Spleen (tissue), 11 donors: ENCODE data around the gene SMAD7. TPM values are rescaled to one million over a fixed set of nuclear protein-coding genes. Genes with fewer than 3 reads are reported as not detected.

Experiments used
- DNase-seq: peaks from one replicate; pipeline ENCODE4 v3.0.0-alpha.2; 2020
- H3K27ac ChIP-seq, 8 donors: fragments of 200-600 bp; sonication (generic) in 7 of 8; 1 replicate in 4 of 8; 2 replicates in 4 of 8; pipeline versions ENCODE4 v1.5.0 to v1.8.0; 2016 to 2021; ENCODE audit warnings: inconsistent platforms in 4 of 8, mild to moderate bottlenecking in 4 of 8, moderate library complexity in 1 of 8
- H3K27me3 ChIP-seq, 7 donors: fragments of 200-600 bp; sonication (generic) in 6 of 7; replicated peaks in 1 of 7; 1 replicate in 4 of 7; 2 replicates in 3 of 7; pipeline versions ENCODE4 v1.5.0 to v1.8.0; 2016 to 2021; ENCODE audit warnings: inconsistent platforms in 3 of 7, mild to moderate bottlenecking in 1 of 7
- H3K36me3 ChIP-seq, 6 donors: fragments of 200-600 bp; sonication (generic) in 5 of 6; 1 replicate in 4 of 6; 2 replicates in 2 of 6; pipeline versions ENCODE4 v1.5.0 to v1.8.0; 2016 to 2021; ENCODE audit warnings: inconsistent platforms in 2 of 6
- H3K4me1 ChIP-seq, 6 donors: fragments of 200-600 bp; sonication (generic) in 5 of 6; 1 replicate in 3 of 6; 2 replicates in 3 of 6; pipeline versions ENCODE4 v1.5.0 to v1.8.0; 2016 to 2021; ENCODE audit warnings: inconsistent platforms in 3 of 6
- H3K4me3 ChIP-seq, 8 donors: fragments of 200-600 bp; sonication (generic) in 7 of 8; 1 replicate in 4 of 8; 2 replicates in 4 of 8; pipeline versions ENCODE4 v1.5.0 to v1.8.0; 2016 to 2021; ENCODE audit warnings: inconsistent platforms in 4 of 8, mild to moderate bottlenecking in 4 of 8, moderate library complexity in 2 of 8
- H3K9me3 ChIP-seq, 8 donors: fragments of 200-600 bp; sonication (generic) in 7 of 8; 1 replicate in 4 of 8; 2 replicates in 4 of 8; pipeline versions ENCODE4 v1.5.0 to v1.8.0; 2016 to 2021; ENCODE audit warnings: inconsistent platforms in 4 of 8
- CTCF ChIP-seq, 11 experiments: fragments of 200-600 bp in 7 of 11; fragments of 450-650 bp in 4 of 11; sonication (generic) in 4 of 11; IDR thresholded peaks in 8 of 11; conservative IDR thresholded peaks in 3 of 11; 1 replicate in 7 of 11; 2 replicates in 4 of 11; pipeline versions ENCODE4 v1.4.0 to v1.8.0; 2016 to 2021; ENCODE audit warnings: antibody characterized with exemption in 11 of 11, inconsistent platforms in 4 of 11, mild to moderate bottlenecking in 1 of 11
- POLR2A ChIP-seq, 3 donors: fragments of 450-650 bp; IDR thresholded peaks; one replicate each; pipeline ENCODE4 v1.5.1; 2017; ENCODE audit warnings: antibody characterized with exemption in 3 of 3, mild to moderate bottlenecking in 1 of 3
- POLR2AphosphoS5 ChIP-seq, 3 donors: sonication (generic); formaldehyde crosslinking; IDR thresholded peaks; one replicate each; pipeline ENCODE4 v1.5.1; 2017; ENCODE audit warnings: antibody characterized with exemption in 3 of 3
- WGBS, 5 donors: extraction: QIAGEN DNeasy Blood & Tissue Kit in 3 of 5; methylation state at CpG; one replicate each; pipeline versions ENCODE4 v1.1.5 to v1.1.7; 2013 to 2018; 5-methylcytosine and 5-hydroxymethylcytosine counted together
- intact Hi-C: fragments of 100-400 bp; cut with DNase I; formaldehyde crosslinking; loops from one replicate; pipeline ENCODE4 v1.15.0; 2023; ENCODE audit warnings: low total_unique reads
- polyA plus RNA-seq, 3 donors: library from polyadenylated mRNA; stranded (reverse); fragments of 200-250 nt; gene quantifications; one replicate each; pipeline ENCODE4 v1.2.1, GENCODE V29; 2013
- total RNA-seq, 7 donors: library from RNA; depleted of rRNA in 3 of 7; stranded (reverse); fragments of >200 nt in 3 of 7; fragmentation: NEBNext Ultra II Directional in 4 of 7; extraction: Animal tissue kit (Norgen Biotek cat#: 25700) in 4 of 7; gene quantifications; one replicate each; pipeline versions ENCODE4 v1.1.0 to v1.2.1, GENCODE V29; 2016 to 2021
- donor health status: healthy with polysubstance abuse.
- donor health status: DM: no; HTN: no; CAD: no; lungs with moderate emphysema.
- donor health status: DM: no; HTN: no; CAD: no.
- donor health status: Bipolar disorder and iron deficiency.
- donor health status: healthy.
- donor health status: DM: no; HTN: no; CAD: no.
- donor health status: DM: yes; HTN: yes; CAD: no.

The SMAD7 gene
- total and polyA plus RNA-seq, 10 donors, result 2.5 to 21.2 (median 15.2) TPM

GRCh38 chr18:48959921-48960920 is 9.5 kb upstream of the SMAD7 start:
- peak; percentile 50 for DNase-seq
- H3K27ac ChIP-seq, result no peak overlapping the region
- no peak for TF ChIP-seq POLR2A (IDR thresholded peaks at IDR 0.05)
- TF ChIP-seq POLR2AphosphoS5 (IDR thresholded peaks at IDR 0.05), result no peak
- no peak for TF ChIP-seq CTCF (IDR thresholded peaks at IDR 0.05 in 8 of 11, conservative IDR thresholded peaks at IDR 0.05 in 3 of 11)
- H3K4me3 ChIP-seq, result no peak overlapping the region
- WGBS, 5 donors, result 90 to 94% (median 92%) methylated on average over 17 of the region's 17 CpGs
- H3K9me3 ChIP-seq, result no peaks in the 10 kb centered on the region
- H3K4me1 ChIP-seq, result peaks cover 7 to 25% (median 19%) of the 10 kb centered on the region in 6 donors
- intact Hi-C loops, result no loop called here
- no peaks in the 10 kb centered on the region for H3K27me3 ChIP-seq
- H3K36me3 ChIP-seq, result no peaks in the 10 kb centered on the region

- Histone ChIP-seq H3K36me3 (no peaks in the 10 kb centered on the region), H3K27ac (no peak overlapping the region), H3K4me3 (no peak overlapping the region), H3K4me1 (peaks cover 9 to 31% (median 21%) of the 10 kb centered on the region in 6 donors), H3K9me3 (no peaks in the 10 kb centered on the region), H3K27me3 (no peaks in the 10 kb centered on the region)
- DNase-seq, result peak; percentile 41
- 72 to 97% (median 89%) methylated on average over 7 of the region's 7 CpGs for WGBS, 5 donors
- TF ChIP-seq POLR2AphosphoS5 (IDR thresholded peaks at IDR 0.05) (no peak), POLR2A (IDR thresholded peaks at IDR 0.05) (no peak), CTCF (IDR thresholded peaks at IDR 0.05 in 8 of 11, conservative IDR thresholded peaks at IDR 0.05 in 3 of 11) (no peak)
- intact Hi-C loops, result no loop called here
These were observed 8.8 kb upstream of the SMAD7 start for GRCh38 chr18:48959551-48959920.

- no peaks in the 10 kb centered on the region for H3K27me3 ChIP-seq
- H3K9me3 ChIP-seq, result no peaks in the 10 kb centered on the region
- intact Hi-C loops, result no loop called here
- H3K36me3 ChIP-seq, result no peaks in the 10 kb centered on the region
- 90 to 94% (median 92%) methylated on average over 6 of the region's 6 CpGs for WGBS, 5 donors
- H3K4me1 ChIP-seq, result peaks cover 9 to 31% (median 21%) of the 10 kb centered on the region in 6 donors
- no peak overlapping the region for H3K4me3 ChIP-seq
- TF ChIP-seq CTCF (IDR thresholded peaks at IDR 0.05 in 8 of 11, conservative IDR thresholded peaks at IDR 0.05 in 3 of 11), result no peak
- no peak for TF ChIP-seq POLR2AphosphoS5 (IDR thresholded peaks at IDR 0.05)
- TF ChIP-seq POLR2A (IDR thresholded peaks at IDR 0.05), result no peak
- no peak overlapping the region for H3K27ac ChIP-seq
- DNase-seq, result no peak
These were observed 8.2 kb upstream of the SMAD7 start for GRCh38 chr18:48958951-48959350.

- Histone ChIP-seq H3K4me3 (no peak overlapping the region), H3K27ac (peak overlapping the region in 2 of 8 donors; percentile 64 to 68), H3K4me1 (peaks cover 14 to 40% (median 27%) of the 10 kb centered on the region in 6 donors), H3K27me3 (no peaks in the 10 kb centered on the region), H3K9me3 (no peaks in the 10 kb centered on the region), H3K36me3 (no peaks in the 10 kb centered on the region)
- 72 to 87% (median 82%) methylated on average over 4 of the region's 4 CpGs for WGBS, 5 donors
- TF ChIP-seq POLR2AphosphoS5 (IDR thresholded peaks at IDR 0.05), result no peak
- TF ChIP-seq CTCF (IDR thresholded peaks at IDR 0.05 in 8 of 11, conservative IDR thresholded peaks at IDR 0.05 in 3 of 11), result no peak
- TF ChIP-seq POLR2A (IDR thresholded peaks at IDR 0.05), result no peak
- intact Hi-C loops, result no loop called here
- DNase-seq, result no peak
These were observed 6.9 kb upstream of the SMAD7 start for GRCh38 chr18:48957616-48958015.
